PC-9 (cell line): Measurements from ENCODE around the gene COASY.

Experiments used
- CTCF ChIP-seq: fragments of 200-600 bp; sonication (generic); conservative IDR thresholded peaks from 2 replicates; pipeline ENCODE4 v1.6.1; 2017; ENCODE audit warnings: mixed run types, antibody characterized with exemption, mild to moderate bottlenecking, moderate library complexity
- EZH2 ChIP-seq: fragments of 200-600 bp; sonication (generic); IDR thresholded peaks from 2 replicates; pipeline ENCODE4 v1.8.0; 2017; ENCODE audit warnings: antibody characterized with exemption, low read depth

DNA sequence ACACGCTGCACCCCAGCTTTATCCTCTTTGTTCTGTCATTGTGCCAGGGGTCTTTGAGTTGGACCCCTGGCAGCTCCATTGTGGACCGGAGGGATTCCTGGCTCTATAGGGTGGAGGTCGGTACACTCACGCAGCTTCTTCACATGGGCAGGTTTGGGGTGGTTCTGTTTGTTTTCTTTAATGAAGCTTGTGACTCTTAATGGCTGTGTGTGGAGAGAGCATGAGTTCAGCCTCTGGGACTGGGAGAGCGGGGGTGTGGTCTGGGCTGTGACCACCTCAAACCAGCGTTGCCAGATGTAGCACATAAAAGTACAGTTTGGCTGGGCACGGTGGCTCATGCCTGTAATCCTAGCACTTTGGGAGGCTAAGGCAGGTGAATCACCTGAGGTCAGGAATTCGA lies 47.1 kb upstream of the COASY start:
- no peak for TF ChIP-seq CTCF
- no peak for TF ChIP-seq EZH2
